ENCODE data around the gene COL9A3. TPM values are rescaled to one million over a fixed set of nuclear protein-coding genes. Genes with fewer than 3 reads are reported as not detected.

COL9A3 gene
- total and polyA plus RNA-seq, 12 donors: 0.45 to 15.2 (median 2.3) TPM

- H3K36me3 ChIP-seq: no peaks in the 10 kb centered on the region
- peaks cover 0 to 34% (median 4%) of the 10 kb centered on the region in 9 donors for H3K4me1 ChIP-seq
- H3K27ac ChIP-seq: no peak overlapping the region
- DNase-seq (no peak), ATAC-seq (no peak)
- H3K27me3 ChIP-seq: peaks cover 0 to 23% (median 4%) of the 10 kb centered on the region in 7 donors
- no peak overlapping the region for H3K4me3 ChIP-seq
- intact Hi-C loops (cut with DNase I): no loop called here
- H3K9me3 ChIP-seq: no peaks in the 10 kb centered on the region
- 92 to 93% methylated on average over 23 of the region's 23 CpGs for WGBS, 2 donors
- TF ChIP-seq CTCF (IDR thresholded peaks at IDR 0.05): no peak
Measured at GRCh38 chr20:62772103-62772611, 44.7 kb upstream of the COL9A3 start.

GRCh38 chr20:62772619-62772989 is 44.2 kb upstream of the COL9A3 start:
- H3K9me3 ChIP-seq: no peaks in the 10 kb centered on the region
- peaks cover 0 to 24% (median 4%) of the 10 kb centered on the region in 7 donors for H3K27me3 ChIP-seq
- no peak for DNase-seq
- H3K4me1 ChIP-seq: peaks cover 0 to 34% (median 4%) of the 10 kb centered on the region in 9 donors
- no peak for TF ChIP-seq CTCF (IDR thresholded peaks at IDR 0.05)
- H3K27ac ChIP-seq: no peak overlapping the region
- ATAC-seq: no peak
- intact Hi-C loops (cut with DNase I): no loop called here
- H3K36me3 ChIP-seq: no peaks in the 10 kb centered on the region
- H3K4me3 ChIP-seq: no peak overlapping the region
- 76 to 80% methylated on average over 11 of the region's 11 CpGs for WGBS, 2 donors

- intact Hi-C loops (cut with DNase I): no loop called here
- peak in 1 of 8 donors; percentile 29 for ATAC-seq
- H3K27ac ChIP-seq: no peak overlapping the region
- peaks cover 0 to 24% (median 4%) of the 10 kb centered on the region in 7 donors for H3K27me3 ChIP-seq
- WGBS, 2 donors: 51 to 59% methylated on average over 19 of the region's 19 CpGs
- no peak for TF ChIP-seq CTCF (IDR thresholded peaks at IDR 0.05)
- H3K9me3 ChIP-seq: no peaks in the 10 kb centered on the region
- no peak for DNase-seq
- no peak overlapping the region for H3K4me3 ChIP-seq
- H3K4me1 ChIP-seq: peaks cover 0 to 34% (median 4%) of the 10 kb centered on the region in 9 donors
- no peaks in the 10 kb centered on the region for H3K36me3 ChIP-seq
Measured at GRCh38 chr20:62772990-62773844, 43.6 kb upstream of the COL9A3 start.

GRCh38 chr20:62773845-62774714 is 42.8 kb upstream of the COL9A3 start:
- no peak for TF ChIP-seq CTCF (IDR thresholded peaks at IDR 0.05)
- H3K4me3 ChIP-seq: no peak overlapping the region
- ATAC-seq (no peak), DNase-seq (no peak)
- H3K9me3 ChIP-seq: no peaks in the 10 kb centered on the region
- H3K27me3 ChIP-seq: peaks cover 0 to 24% (median 4%) of the 10 kb centered on the region in 7 donors
- 82 to 85% methylated on average over 29 of the region's 29 CpGs for WGBS, 2 donors
- no peaks in the 10 kb centered on the region for H3K36me3 ChIP-seq
- no peak overlapping the region for H3K27ac ChIP-seq
- peaks cover 0 to 34% (median 0%) of the 10 kb centered on the region in 9 donors for H3K4me1 ChIP-seq
- intact Hi-C loops (cut with DNase I): no loop called here

Measured in heart right ventricle (tissue), 16 donors.